Neural cell (in vitro differentiated cells): ENCODE results near the gene ALG5. TPM values are rescaled to one million over a fixed set of nuclear protein-coding genes. Genes with fewer than 3 reads are reported as not detected.

Source experiments
- H2AFZ ChIP-seq: fragments of 200-600, 300-800 bp; sonication (generic), shearing (Covaris generic); 2 replicates; pipeline ENCODE4 v1.6.0; 2014; ENCODE audit warnings: low read depth, mild to moderate bottlenecking, antibody characterized with exemption, low read length, moderate library complexity
- H3F3A ChIP-seq: fragments of 200-600 bp; shearing (Covaris generic); 2 replicates; pipeline ENCODE4 v1.6.1; 2016; ENCODE audit warnings: mild to moderate bottlenecking, moderate library complexity, mixed read lengths, antibody characterized with exemption, low read length; ENCODE audit not compliant: insufficient read depth, poor library complexity, severe bottlenecking
- H3K27ac ChIP-seq: fragments of 200-600, 300-800 bp; sonication (generic), shearing (Covaris generic); 2 replicates; pipeline ENCODE4 v1.5.1; 2014; ENCODE audit warnings: mild to moderate bottlenecking, low read length, moderate library complexity
- H3K27me3 ChIP-seq: fragments of 300-800, 200-600 bp; sonication (generic), shearing (Covaris generic); 2 replicates; pipeline ENCODE4 v1.6.0; 2014; ENCODE audit warnings: mild to moderate bottlenecking, low read depth, low read length, moderate library complexity; ENCODE audit not compliant: insufficient read depth
- H3K36me3 ChIP-seq: fragments of 300-800, 200-600 bp; sonication (generic), shearing (Covaris generic); 2 replicates; pipeline ENCODE4 v1.5.1; 2014; ENCODE audit warnings: mild to moderate bottlenecking, antibody characterized with exemption, low read length, moderate library complexity; ENCODE audit not compliant: insufficient read depth
- H3K4me2 ChIP-seq: fragments of 300-800, 200-600 bp; sonication (generic), shearing (Covaris generic); 2 replicates; pipeline ENCODE4 v1.6.0; 2014; ENCODE audit warnings: mild to moderate bottlenecking, low read length
- H3K4me3 ChIP-seq: fragments of 300-800, 200-600 bp; sonication (generic), shearing (Covaris generic); 2 replicates; pipeline ENCODE4 v1.5.1; 2014; ENCODE audit warnings: mild to moderate bottlenecking, low read length, moderate library complexity
- H3K79me2 ChIP-seq: fragments of 200-600 bp; shearing (Covaris generic); replicated peaks from 2 replicates; pipeline ENCODE4 v1.6.0; 2014; ENCODE audit warnings: mild to moderate bottlenecking, low read length, moderate library complexity; ENCODE audit not compliant: insufficient read depth
- H3K9ac ChIP-seq: fragments of 300-800, 200-600 bp; sonication (generic), shearing (Covaris generic); 2 replicates; pipeline ENCODE4 v1.6.1; 2016; ENCODE audit warnings: mild to moderate bottlenecking, low read length, mixed read lengths
- H3K9me2 ChIP-seq: fragments of 200-600 bp; shearing (Covaris generic); 2 replicates; pipeline ENCODE4 v1.6.1; 2016; ENCODE audit warnings: mild to moderate bottlenecking, low read length, mixed read lengths; ENCODE audit not compliant: insufficient read depth
- H3K9me3 ChIP-seq: fragments of 200-600, 300-800 bp; sonication (generic), shearing (Covaris generic); 2 replicates; pipeline ENCODE4 v1.6.1; 2016; ENCODE audit warnings: mild to moderate bottlenecking, mixed run types, low read length, moderate library complexity, mixed read lengths
- H4K20me1 ChIP-seq: fragments of 200-600 bp; shearing (Covaris generic); 2 replicates; pipeline ENCODE4 v1.6.1; 2016; ENCODE audit warnings: mild to moderate bottlenecking, mixed run types; ENCODE audit not compliant: insufficient read depth
- EP300 ChIP-seq: fragments of 450-650 bp; conservative IDR thresholded peaks from 2 replicates; pipeline ENCODE4 v1.6.1; 2014; ENCODE audit warnings: antibody characterized with exemption, mild to moderate bottlenecking, moderate library complexity; ENCODE audit not compliant: poor library complexity, severe bottlenecking
- EZH2 ChIP-seq: fragments of 200-600, 300-800 bp; shearing (Covaris generic), sonication (generic); IDR thresholded peaks from 2 replicates; pipeline ENCODE4 v1.6.1; 2014; ENCODE audit warnings: antibody characterized with exemption, low read length, borderline replicate concordance, mild to moderate bottlenecking; ENCODE audit not compliant: insufficient read depth, poor library complexity, severe bottlenecking
- MXI1 ChIP-seq: fragments of 450-650 bp; conservative IDR thresholded peaks from 2 replicates; pipeline ENCODE4 v1.6.1; 2014; ENCODE audit warnings: antibody characterized with exemption, mild to moderate bottlenecking; ENCODE audit not compliant: poor library complexity, severe bottlenecking
- POLR2AphosphoS5 ChIP-seq: IDR thresholded peaks from 2 replicates; pipeline ENCODE4 v1.6.1; 2012
- RAD21 ChIP-seq: fragments of 450-650 bp; conservative IDR thresholded peaks from 2 replicates; pipeline ENCODE4 v1.6.1; 2014; ENCODE audit warnings: antibody characterized with exemption, mild to moderate bottlenecking, moderate library complexity
- REST ChIP-seq: IDR thresholded peaks from 2 replicates; pipeline ENCODE4 v1.6.1; 2012; ENCODE audit warnings: borderline replicate concordance
- SMC3 ChIP-seq: fragments of 450-650 bp; conservative IDR thresholded peaks from 2 replicates; pipeline ENCODE4 v1.6.1; 2014; ENCODE audit warnings: antibody characterized with exemption, mild to moderate bottlenecking, moderate library complexity; ENCODE audit not compliant: poor library complexity
- TAF1 ChIP-seq: IDR thresholded peaks from 2 replicates; pipeline ENCODE4 v1.6.1; 2012; ENCODE audit warnings: low read depth
- polyA plus RNA-seq: library from polyadenylated mRNA; depleted of rRNA; stranded (reverse); fragments of >200 nt; gene quantifications from 2 replicates; pipeline ENCODE4 v1.2.3, GENCODE V29; 2014
- TF ChIP-seq, protein P1 (sequence below): fragments of 450-650 bp; IDR thresholded peaks from 2 replicates; pipeline ENCODE4 v1.5.1; 2014; ENCODE audit warnings: antibody characterized with exemption, mild to moderate bottlenecking, moderate library complexity; ENCODE audit not compliant: poor library complexity, severe bottlenecking

Gene ALG5
- polyA plus RNA-seq, 1 donor from 2014 or later: 63.0 TPM

GRCh38 chr13:36997716-36998427 lies 1.3 kb downstream of the ALG5 start:
- peaks cover 29% of the 10 kb centered on the region for H3K79me2 ChIP-seq
- H3F3A ChIP-seq: peaks cover 4% of the 10 kb centered on the region
- no peaks in the 10 kb centered on the region for H3K27me3 ChIP-seq
- H3K9ac ChIP-seq: peak overlapping the region; percentile 87
- H2AFZ ChIP-seq: peak overlapping the region; percentile 73
- peak overlapping the region; percentile 61 for H3K4me2 ChIP-seq
- no peaks in the 10 kb centered on the region for H4K20me1 ChIP-seq
- peak overlapping the region; percentile 88 for H3K27ac ChIP-seq
- no peaks in the 10 kb centered on the region for H3K9me3 ChIP-seq
- no peaks in the 10 kb centered on the region for H3K36me3 ChIP-seq
- H3K4me3 ChIP-seq: peak overlapping the region; percentile 85
- no peak for TF ChIP-seq EZH2
- TF ChIP-seq TAF1: no peak
- no peak for TF ChIP-seq MXI1
- TF ChIP-seq SMC3: no peak
- TF ChIP-seq EP300: no peak
- TF ChIP-seq POLR2AphosphoS5: no peak
- no peak for TF ChIP-seq RAD21
- TF ChIP-seq, protein P1, sequence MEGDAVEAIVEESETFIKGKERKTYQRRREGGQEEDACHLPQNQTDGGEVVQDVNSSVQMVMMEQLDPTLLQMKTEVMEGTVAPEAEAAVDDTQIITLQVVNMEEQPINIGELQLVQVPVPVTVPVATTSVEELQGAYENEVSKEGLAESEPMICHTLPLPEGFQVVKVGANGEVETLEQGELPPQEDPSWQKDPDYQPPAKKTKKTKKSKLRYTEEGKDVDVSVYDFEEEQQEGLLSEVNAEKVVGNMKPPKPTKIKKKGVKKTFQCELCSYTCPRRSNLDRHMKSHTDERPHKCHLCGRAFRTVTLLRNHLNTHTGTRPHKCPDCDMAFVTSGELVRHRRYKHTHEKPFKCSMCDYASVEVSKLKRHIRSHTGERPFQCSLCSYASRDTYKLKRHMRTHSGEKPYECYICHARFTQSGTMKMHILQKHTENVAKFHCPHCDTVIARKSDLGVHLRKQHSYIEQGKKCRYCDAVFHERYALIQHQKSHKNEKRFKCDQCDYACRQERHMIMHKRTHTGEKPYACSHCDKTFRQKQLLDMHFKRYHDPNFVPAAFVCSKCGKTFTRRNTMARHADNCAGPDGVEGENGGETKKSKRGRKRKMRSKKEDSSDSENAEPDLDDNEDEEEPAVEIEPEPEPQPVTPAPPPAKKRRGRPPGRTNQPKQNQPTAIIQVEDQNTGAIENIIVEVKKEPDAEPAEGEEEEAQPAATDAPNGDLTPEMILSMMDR: no peak
- no peak for TF ChIP-seq REST
- H3K9me2 ChIP-seq: no peaks in the 10 kb centered on the region

DNA sequence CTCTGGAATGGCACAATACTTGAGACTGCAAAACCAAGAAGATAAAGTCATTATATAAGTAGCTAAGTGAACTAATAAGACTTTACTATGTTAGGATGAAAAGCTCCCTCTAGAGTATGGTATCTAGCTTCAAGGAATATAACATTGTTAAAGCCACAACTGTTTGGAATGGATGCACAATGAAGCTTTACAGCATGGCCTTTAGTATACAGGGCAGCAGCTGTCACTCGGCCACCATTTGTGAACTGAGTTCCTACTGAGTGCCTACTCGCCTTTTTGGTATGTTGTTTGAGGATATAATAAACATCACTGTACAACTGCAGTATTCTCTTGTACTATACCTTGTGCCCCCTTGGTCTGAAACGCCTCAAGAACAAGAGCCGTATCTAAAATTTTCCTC lies 6.8 kb downstream of the ALG5 start:
- peaks cover 19% of the 10 kb centered on the region for H3K79me2 ChIP-seq
- TF ChIP-seq MXI1: no peak
- TF ChIP-seq EZH2: no peak
- TF ChIP-seq POLR2AphosphoS5: no peak
- TF ChIP-seq RAD21: no peak
- TF ChIP-seq EP300: no peak
- no peak for TF ChIP-seq REST
- no peak for TF ChIP-seq TAF1
- TF ChIP-seq, protein P1: no peak
- TF ChIP-seq SMC3: no peak

More for the DNA sequence above, 6.8 kb downstream of the ALG5 start:
- no peaks in the 10 kb centered on the region for H3K9me2 ChIP-seq
- H3K27ac ChIP-seq: no peak overlapping the region
- H4K20me1 ChIP-seq: no peaks in the 10 kb centered on the region
- H3K4me2 ChIP-seq: no peak overlapping the region
- no peaks in the 10 kb centered on the region for H3K27me3 ChIP-seq
- no peak overlapping the region for H3K4me3 ChIP-seq
- peaks cover 6% of the 10 kb centered on the region for H3K36me3 ChIP-seq
- H3K9ac ChIP-seq: no peak overlapping the region
- H2AFZ ChIP-seq: no peak overlapping the region
- H3F3A ChIP-seq: no peaks in the 10 kb centered on the region
- H3K9me3 ChIP-seq: no peaks in the 10 kb centered on the region
